Right lobe of liver (tissue), 6 donors: ENCODE measurements around the gene PFKFB3. TPM values are rescaled to one million over a fixed set of nuclear protein-coding genes. Genes with fewer than 3 reads are reported as not detected.

ENCODE experiments used
- ATAC-seq, 4 donors: fragments of 200-7000 bp; cut with Tn5 transposase; one replicate each; pipeline ENCODE4 v1.9.1; 2020; ENCODE audit warnings: mild to moderate bottlenecking in 4 of 4, moderate library complexity in 4 of 4
- DNase-seq, 3 donors: peaks; one replicate each; pipeline ENCODE4 v3.0.0-alpha.2; 2020
- H3K27ac ChIP-seq, 3 donors: fragments of 200-600 bp; one replicate each; pipeline ENCODE4 v1.8.0; 2022
- H3K27me3 ChIP-seq, 2 donors: fragments of 200-600 bp; one replicate each; pipeline ENCODE4 v1.8.0; 2022
- H3K36me3 ChIP-seq, 4 donors: fragments of 200-600 bp; sonication (generic) in 1 of 4; one replicate each; pipeline versions ENCODE4 v1.5.1 to v1.8.0; 2017 to 2022; ENCODE audit warnings: control low read depth in 1 of 4
- H3K4me1 ChIP-seq, 4 donors: fragments of 200-600 bp; sonication (generic) in 1 of 4; one replicate each; pipeline versions ENCODE4 v1.5.1 to v1.8.0; 2017 to 2022; ENCODE audit warnings: control low read depth in 1 of 4
- H3K4me3 ChIP-seq, 3 donors: fragments of 200-600 bp; one replicate each; pipeline ENCODE4 v1.8.0; 2022
- H3K9me3 ChIP-seq, 4 donors: fragments of 200-600 bp; sonication (generic) in 1 of 4; one replicate each; pipeline versions ENCODE4 v1.5.1 to v1.8.0; 2017 to 2022; ENCODE audit warnings: control low read depth in 1 of 4
- CTCF ChIP-seq, 4 donors: fragments of 200-600 bp in 3 of 4; fragments of 450-650 bp in 1 of 4; IDR thresholded peaks; one replicate each; pipeline versions ENCODE4 v1.5.1 to v1.8.0; 2016 to 2022; ENCODE audit warnings: antibody characterized with exemption in 4 of 4, mild to moderate bottlenecking in 2 of 4
- POLR2A ChIP-seq: fragments of 450-650 bp; IDR thresholded peaks from one replicate; pipeline ENCODE4 v1.6.1; 2017; ENCODE audit warnings: antibody characterized with exemption, mild to moderate bottlenecking
- WGBS: methylation state at CpG from one replicate; pipeline ENCODE4 v1.1.6; 2018; ENCODE audit warnings: low coverage, low lambda C conversion rate; ENCODE audit not compliant: insufficient coverage; ENCODE audit errors: missing lambda C conversion rate; 5-methylcytosine and 5-hydroxymethylcytosine counted together
- intact Hi-C, 2 donors: fragments of 100-400 bp; cut with DNase I; formaldehyde crosslinking; loops; one replicate each; pipeline versions ENCODE4 v1.11.2 to v1.14.1; 2022
- total RNA-seq, 6 experiments: library from RNA; depleted of rRNA in 2 of 6; stranded (reverse); fragments of >200 nt in 2 of 6; fragmentation: NEBNext Ultra II Directional in 3 of 6; extraction: Animal tissue kit (Norgen Biotek cat#: 25700) in 3 of 6; gene quantifications; one replicate each; pipeline versions ENCODE4 v1.1.0 to v1.2.4, GENCODE V29; 2016 to 2023
- donor health status: DM: no; HTN: yes; CAD: no.
- donor health status: DM: no; HTN: no; CAD: no.
- donor health status: DM: no; HTN: no; CAD: no.
- donor health status: DM: no; HTN: yes; CAD: no.
- donor health status: DM: no; HTN: yes; CAD: no.

The PFKFB3 gene
- total RNA-seq, 6 experiments from 2014 or later = 6.8 to 57.8 (median 20.8) TPM

- H3K4me1 ChIP-seq = no peaks in the 10 kb centered on the region
- H3K36me3 ChIP-seq = no peaks in the 10 kb centered on the region
- intact Hi-C loops = no loop called here
- 69% methylated on average over 11 of the region's 15 CpGs for WGBS
- H3K27me3 ChIP-seq = no peaks in the 10 kb centered on the region
- TF ChIP-seq CTCF (IDR thresholded peaks at IDR 0.05) = no peak
- no peak for TF ChIP-seq POLR2A
- H3K4me3 ChIP-seq = no peak overlapping the region
- DNase-seq = no peak
- H3K27ac ChIP-seq = no peak overlapping the region
- H3K9me3 ChIP-seq = no peaks in the 10 kb centered on the region
- peak; percentile 67 to 90 (median 78) for ATAC-seq
Measured at GRCh38 chr10:6239213-6239991, 36.7 kb downstream of the PFKFB3 start.

- Histone ChIP-seq H3K4me1 (no peaks in the 10 kb centered on the region), H3K36me3 (no peaks in the 10 kb centered on the region), H3K27ac (no peak overlapping the region), H3K9me3 (no peaks in the 10 kb centered on the region), H3K4me3 (no peak overlapping the region), H3K27me3 (no peaks in the 10 kb centered on the region)
- 87% methylated on average over 16 of the region's 16 CpGs for WGBS
- intact Hi-C loops = no loop called here
- TF ChIP-seq CTCF (IDR thresholded peaks at IDR 0.05) (no peak), POLR2A (no peak)
- no peak for DNase-seq
- ATAC-seq = no peak
Measured at GRCh38 chr10:6240254-6240653, 37.5 kb downstream of the PFKFB3 start.

- no peak overlapping the region for H3K4me3 ChIP-seq
- no peaks in the 10 kb centered on the region for H3K9me3 ChIP-seq
- 59% methylated on average over 4 of the region's 6 CpGs for WGBS
- H3K36me3 ChIP-seq = no peaks in the 10 kb centered on the region
- H3K4me1 ChIP-seq = no peaks in the 10 kb centered on the region
- TF ChIP-seq POLR2A (no peak), CTCF (IDR thresholded peaks at IDR 0.05) (no peak)
- H3K27me3 ChIP-seq = no peaks in the 10 kb centered on the region
- intact Hi-C loops = no loop called here
- ATAC-seq (no peak), DNase-seq (no peak)
- H3K27ac ChIP-seq = no peak overlapping the region
Measured at GRCh38 chr10:6242089-6242488, 39.4 kb downstream of the PFKFB3 start.

- ATAC-seq (no peak), DNase-seq (no peak)
- 69% methylated on average over 6 of the region's 7 CpGs for WGBS
- Histone ChIP-seq H3K4me3 (no peak overlapping the region), H3K27ac (no peak overlapping the region), H3K27me3 (no peaks in the 10 kb centered on the region), H3K4me1 (no peaks in the 10 kb centered on the region), H3K36me3 (no peaks in the 10 kb centered on the region), H3K9me3 (no peaks in the 10 kb centered on the region)
- TF ChIP-seq CTCF (IDR thresholded peaks at IDR 0.05) = no peak
- TF ChIP-seq POLR2A = no peak
- intact Hi-C loops = no loop called here
Measured at GRCh38 chr10:6244510-6244909, 41.8 kb downstream of the PFKFB3 start.
